Activated CD4-positive, alpha-beta T cell treated with anti-CD3 and anti-CD28 coated beads, Interleukin-2, amount 10 ng/mL, durations not matched to agents 7 days and 5 days (primary cell): ENCODE data around the gene DDX6. TPM values are rescaled to one million over a fixed set of nuclear protein-coding genes. Genes with fewer than 3 reads are reported as not detected.
"Not testable (repeated sequence)": the region's sequence is repeated elsewhere in the genome, so short reads cannot be mapped to it uniquely, and the experiment has no call there.

Source experiments
- CTCF ChIA-PET: fragments of 350-600 bp; sonication (Branson Sonifier 250); formaldehyde crosslinking; loops from one replicate; lab custom pipeline; 2021; ENCODE audit warnings: antibody characterized with exemption; lab: Charles Lee
- POLR2A ChIA-PET: fragments of 350-600 bp; sonication (Branson Sonifier 250); formaldehyde crosslinking; loops from one replicate; lab custom pipeline; 2021; ENCODE audit warnings: antibody characterized with exemption; lab: Charles Lee
- DNase-seq: peaks from one replicate; pipeline ENCODE4 v3.0.0-alpha.2; 2020
- H3K27ac Mint-ChIP-seq: one replicate; pipeline ENCODE4 v1.8.0; 2021; ENCODE audit warnings: mild to moderate bottlenecking, moderate library complexity, mixed read lengths
- H3K27me3 Mint-ChIP-seq: one replicate; pipeline ENCODE4 v1.8.0; 2021; ENCODE audit warnings: mixed read lengths
- H3K36me3 Mint-ChIP-seq: one replicate; pipeline ENCODE4 v1.8.0; 2021; ENCODE audit warnings: low read depth, mixed read lengths
- H3K4me1 Mint-ChIP-seq: one replicate; pipeline ENCODE4 v1.8.0; 2021; ENCODE audit warnings: mixed read lengths
- H3K4me3 Mint-ChIP-seq: one replicate; pipeline ENCODE4 v1.8.0; 2021; ENCODE audit warnings: mild to moderate bottlenecking, moderate library complexity, mixed read lengths
- H3K9me3 Mint-ChIP-seq: one replicate; pipeline ENCODE4 v1.8.0; 2021; ENCODE audit warnings: mixed read lengths
- total RNA-seq, 2 experiments: library from RNA; stranded (reverse); gene quantifications; one replicate each; pipeline ENCODE4 v1.2.3, GENCODE V29; 2021

DDX6 gene, protein sequence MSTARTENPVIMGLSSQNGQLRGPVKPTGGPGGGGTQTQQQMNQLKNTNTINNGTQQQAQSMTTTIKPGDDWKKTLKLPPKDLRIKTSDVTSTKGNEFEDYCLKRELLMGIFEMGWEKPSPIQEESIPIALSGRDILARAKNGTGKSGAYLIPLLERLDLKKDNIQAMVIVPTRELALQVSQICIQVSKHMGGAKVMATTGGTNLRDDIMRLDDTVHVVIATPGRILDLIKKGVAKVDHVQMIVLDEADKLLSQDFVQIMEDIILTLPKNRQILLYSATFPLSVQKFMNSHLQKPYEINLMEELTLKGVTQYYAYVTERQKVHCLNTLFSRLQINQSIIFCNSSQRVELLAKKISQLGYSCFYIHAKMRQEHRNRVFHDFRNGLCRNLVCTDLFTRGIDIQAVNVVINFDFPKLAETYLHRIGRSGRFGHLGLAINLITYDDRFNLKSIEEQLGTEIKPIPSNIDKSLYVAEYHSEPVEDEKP
- total RNA-seq, result 100 to 1,000 TPM; 163 to 180 TPM

DNA sequence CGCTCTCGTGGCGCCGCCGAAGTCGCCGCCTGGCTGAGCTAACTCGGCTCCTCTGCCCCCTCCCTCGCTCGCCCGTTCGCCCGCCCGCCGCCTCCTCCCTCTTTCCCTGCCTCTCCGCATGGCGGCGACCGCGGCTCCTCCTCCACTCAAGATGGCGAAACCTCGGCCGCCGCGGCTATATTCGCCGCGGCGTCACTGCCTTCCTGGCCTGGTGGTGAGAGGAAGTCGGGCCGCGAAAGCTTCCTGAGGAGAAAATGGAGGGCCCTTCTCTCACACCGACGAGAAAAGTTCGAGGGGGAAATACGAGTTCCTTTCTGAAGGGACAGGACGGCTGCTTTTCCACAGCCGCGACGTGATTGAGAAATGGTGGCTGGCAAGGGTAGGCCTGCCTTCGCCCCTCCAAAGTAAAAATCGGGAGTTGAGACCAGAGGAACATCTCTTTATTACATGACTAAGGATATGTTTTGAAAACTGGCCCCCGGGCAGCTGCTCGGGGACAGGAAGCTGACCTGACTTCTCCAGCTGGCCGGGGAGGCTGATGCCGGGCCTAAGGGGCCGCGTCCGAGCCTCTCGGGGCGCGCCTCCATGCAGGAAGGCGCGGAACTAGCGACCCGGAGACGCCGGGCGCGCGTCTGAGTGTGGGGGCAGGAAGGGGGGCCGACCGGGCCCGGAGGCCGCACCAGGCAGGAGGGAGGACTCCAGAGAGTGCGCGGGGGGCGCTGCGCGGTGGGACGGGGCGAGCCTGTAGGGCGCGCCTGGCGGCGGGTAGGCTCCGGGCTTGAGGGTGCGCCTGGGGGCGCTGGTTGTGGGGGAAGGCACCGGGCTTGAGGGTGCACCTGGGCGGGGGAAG, at the start of gene DDX6:
Gene DDX6 (minus strand): TSS at position 54 of the 850 bp plus-strand sequence. CDS start 4,913 bp downstream, outside the sequence.
- peak within 1 kb of the TSS; percentile 100 for H3K27ac Mint-ChIP-seq

DNA sequence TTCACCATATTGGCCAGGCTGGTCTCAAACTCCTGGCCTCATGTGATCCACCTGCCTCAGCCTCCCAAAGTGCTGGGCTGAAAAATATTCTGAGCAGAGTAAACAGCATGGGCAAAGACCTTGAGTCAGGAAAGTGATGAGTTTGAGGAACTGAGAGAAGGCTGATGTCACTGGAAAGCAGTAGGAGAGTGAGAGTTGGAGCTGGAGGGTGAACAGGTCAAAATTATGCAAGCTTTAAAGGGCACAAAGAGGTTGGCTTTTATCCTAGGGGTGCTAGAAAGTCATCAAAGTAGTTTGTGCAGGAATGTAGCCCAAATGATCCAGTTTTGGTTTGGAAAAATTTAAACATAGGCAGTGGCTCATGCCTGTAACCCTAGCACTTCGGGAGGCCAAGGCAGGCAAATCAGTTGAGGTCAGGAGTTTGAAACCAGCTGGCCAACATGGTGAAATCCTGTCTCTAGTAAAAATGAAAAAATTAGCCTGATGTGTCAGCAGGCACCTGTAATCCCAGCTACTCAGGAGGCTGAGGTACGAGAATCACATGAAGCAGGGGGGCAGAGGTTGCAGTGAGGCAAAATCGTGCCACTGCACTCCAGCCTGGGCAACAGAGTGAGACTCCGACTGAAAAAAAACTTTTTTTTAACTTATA, 48.1 kb upstream of the DDX6 start:
- ChIA-PET POLR2A (no interaction called here), CTCF (interaction anchor here (0.6 to 2.9 kb wide), 3 partner anchors 13 to 148 kb away, joined by 3 to 10 read pairs (median 3); partner anchors contain the start of gene DDX6)
- H3K4me3 Mint-ChIP-seq, result no peak overlapping the region
- H3K27me3 Mint-ChIP-seq, result no peaks in the 10 kb centered on the region
- no peak for DNase-seq
- H3K36me3 Mint-ChIP-seq, result peaks cover 2% of the 10 kb centered on the region
- H3K9me3 Mint-ChIP-seq, result no peaks in the 10 kb centered on the region
- peak overlapping the region; percentile 1 for H3K27ac Mint-ChIP-seq
- peaks cover 37% of the 10 kb centered on the region for H3K4me1 Mint-ChIP-seq

More for the DNA sequence above, at the start of gene DDX6:
- ChIA-PET POLR2A (interaction anchor here (0.7 to 3.7 kb wide), 6 partner anchors 64 to 374 kb away, joined by 3 to 15 read pairs (median 5); no protein-coding TSS in a partner anchor), CTCF (interaction anchor here (0.9 to 5.8 kb wide), 13 partner anchors 8 to 209 kb away, joined by 3 to 40 read pairs (median 4); partner anchors contain the start of genes BCL9L and CXCR5)
- Mint-ChIP-seq H3K4me3 (peak within 1 kb of the TSS; percentile 99), H3K36me3 (peaks cover 19% of the 10 kb centered on the region), H3K27me3 (no peaks in the 10 kb centered on the region), H3K4me1 (peaks cover 28% of the 10 kb centered on the region), H3K9me3 (no peaks in the 10 kb centered on the region)
- DNase-seq, result peak; percentile 94

DNA sequence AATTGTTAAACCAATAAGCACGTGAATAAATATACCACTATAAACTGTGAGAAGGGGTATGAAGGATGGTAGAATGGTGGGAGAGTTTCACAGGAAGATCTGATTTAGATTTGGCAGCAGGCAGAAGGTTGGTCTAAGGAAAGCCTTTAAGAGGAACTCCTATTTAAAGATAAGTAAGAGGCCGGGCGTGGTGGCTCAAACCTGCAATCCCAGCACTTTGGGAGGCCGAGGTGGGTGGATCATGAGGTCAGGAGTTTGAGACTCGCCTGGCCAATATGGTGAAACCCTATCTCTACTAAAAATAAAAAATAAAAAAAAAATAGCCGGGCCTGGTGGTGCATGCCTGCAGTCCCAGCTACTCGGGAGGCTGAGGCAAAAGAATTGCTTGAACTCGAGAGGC, 46.9 kb upstream of the DDX6 start:
- H3K36me3 Mint-ChIP-seq, result peaks cover 2% of the 10 kb centered on the region
- H3K4me3 Mint-ChIP-seq, result no peak overlapping the region

DNA sequence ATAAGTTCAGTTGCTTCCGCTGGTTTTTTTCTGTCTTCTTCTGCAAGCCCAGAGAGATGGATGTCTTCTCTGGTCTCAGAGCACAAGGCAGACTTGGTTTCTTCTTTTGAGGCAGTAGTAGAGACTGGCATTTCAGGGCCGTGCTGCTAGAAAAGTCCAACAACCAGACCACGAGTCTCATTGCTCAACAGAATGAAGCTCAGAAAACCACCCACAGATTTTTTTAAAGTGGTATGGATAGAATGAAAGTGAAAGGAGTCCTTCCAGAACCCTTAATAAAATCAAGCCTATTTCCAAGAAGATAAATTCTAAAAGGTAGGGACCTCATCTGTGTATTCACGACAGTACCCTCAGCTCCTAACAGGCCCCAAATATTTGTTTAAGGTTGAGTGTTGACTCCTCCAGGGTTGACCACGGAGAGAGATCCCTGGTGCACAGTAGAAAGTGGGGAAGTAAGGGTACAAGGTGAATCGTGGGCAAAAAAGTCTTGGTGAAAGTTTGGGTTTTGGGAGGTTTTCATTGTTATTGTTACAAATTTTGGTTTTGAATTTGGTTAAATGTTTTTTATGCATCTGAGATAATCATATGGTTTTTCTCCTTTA, 43.6 kb upstream of the DDX6 start:
- no peaks in the 10 kb centered on the region for H3K27me3 Mint-ChIP-seq
- H3K4me3 Mint-ChIP-seq, result no peak overlapping the region
- POLR2A ChIA-PET, result no interaction called here
- peak overlapping the region; percentile 66 for H3K27ac Mint-ChIP-seq
- peaks cover 2% of the 10 kb centered on the region for H3K36me3 Mint-ChIP-seq
- H3K4me1 Mint-ChIP-seq, result peaks cover 22% of the 10 kb centered on the region
- H3K9me3 Mint-ChIP-seq, result no peaks in the 10 kb centered on the region
- DNase-seq, result no peak
- CTCF ChIA-PET, result interaction anchor here (1.4 kb wide), 1 partner anchor 26 kb away, joined by 3 read pairs; no protein-coding TSS in a partner anchor

More for the DNA sequence above, 46.9 kb upstream of the DDX6 start:
- peaks cover 40% of the 10 kb centered on the region for H3K4me1 Mint-ChIP-seq
- H3K27me3 Mint-ChIP-seq, result no peaks in the 10 kb centered on the region
- no peaks in the 10 kb centered on the region for H3K9me3 Mint-ChIP-seq
- DNase-seq, result no peak
- CTCF ChIA-PET, result no interaction called here
- no peak overlapping the region for H3K27ac Mint-ChIP-seq
- POLR2A ChIA-PET, result no interaction called here

DNA sequence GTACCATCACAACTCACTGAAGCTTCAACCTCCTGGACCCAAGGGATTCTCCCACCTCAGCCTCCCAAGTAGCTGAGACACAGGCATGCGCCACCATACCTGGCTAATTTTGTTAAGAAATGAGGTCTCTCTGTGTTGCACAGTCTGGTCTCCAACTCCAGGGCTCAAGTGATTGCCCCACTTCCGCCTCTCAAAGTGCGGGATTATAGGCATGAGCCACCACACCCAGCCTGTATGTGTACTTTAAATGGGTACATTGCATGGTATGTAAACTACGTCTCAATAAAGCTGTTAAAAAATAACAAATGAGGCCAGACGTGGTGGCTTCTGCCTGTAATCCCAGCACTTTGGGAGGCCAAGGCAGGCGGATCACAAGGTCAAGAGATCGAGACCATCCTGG, 36.2 kb upstream of the DDX6 start:
- no peak overlapping the region for H3K27ac Mint-ChIP-seq
- POLR2A ChIA-PET, result no interaction called here

DNA sequence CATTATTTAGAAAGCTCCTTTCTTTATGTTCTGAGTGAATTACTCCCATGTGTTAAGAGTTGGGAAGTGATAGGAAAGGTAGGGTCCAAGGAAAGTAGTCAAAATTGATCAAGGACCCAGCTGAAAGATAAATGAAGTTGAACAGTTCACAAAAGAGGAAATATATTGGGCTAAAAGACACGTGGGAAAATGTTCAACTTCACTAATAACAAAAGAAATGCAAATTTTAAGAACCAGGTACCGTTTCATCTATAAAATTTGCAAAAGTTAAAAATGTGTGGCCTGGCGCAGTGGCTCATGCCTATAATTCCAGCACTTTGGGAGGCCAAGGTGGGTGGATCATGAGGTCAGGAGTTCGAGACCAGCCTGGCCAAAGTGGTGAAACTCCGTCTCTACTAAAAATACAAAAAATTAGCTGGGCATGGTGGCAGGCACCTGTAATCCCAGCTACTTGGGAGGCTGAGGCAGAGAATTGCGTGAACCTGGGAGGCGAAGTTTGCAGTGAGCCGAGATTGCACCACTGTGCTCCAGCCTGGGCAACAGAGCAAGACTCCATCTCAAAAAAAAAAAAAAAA, 32.1 kb upstream of the DDX6 start:
- POLR2A ChIA-PET, H3K27me3 Mint-ChIP-seq, H3K4me3 Mint-ChIP-seq, H3K9me3 Mint-ChIP-seq, H3K27ac Mint-ChIP-seq, H3K4me1 Mint-ChIP-seq, H3K36me3 Mint-ChIP-seq, DNase-seq: not testable (repeated sequence)
- CTCF ChIA-PET, result interaction anchor here (1.3 kb wide), 1 partner anchor 9 kb away, joined by 3 read pairs; no protein-coding TSS in a partner anchor

More for the DNA sequence above, 36.2 kb upstream of the DDX6 start:
- Mint-ChIP-seq H3K4me1 (peaks cover 4% of the 10 kb centered on the region), H3K4me3 (no peak overlapping the region), H3K27me3 (no peaks in the 10 kb centered on the region), H3K9me3 (no peaks in the 10 kb centered on the region), H3K36me3 (no peaks in the 10 kb centered on the region)
- CTCF ChIA-PET, result interaction anchor here (0.5 to 2.2 kb wide), 3 partner anchors 12 to 17 kb away, joined by 3 to 10 read pairs (median 3); no protein-coding TSS in a partner anchor
- DNase-seq, result no peak

DNA sequence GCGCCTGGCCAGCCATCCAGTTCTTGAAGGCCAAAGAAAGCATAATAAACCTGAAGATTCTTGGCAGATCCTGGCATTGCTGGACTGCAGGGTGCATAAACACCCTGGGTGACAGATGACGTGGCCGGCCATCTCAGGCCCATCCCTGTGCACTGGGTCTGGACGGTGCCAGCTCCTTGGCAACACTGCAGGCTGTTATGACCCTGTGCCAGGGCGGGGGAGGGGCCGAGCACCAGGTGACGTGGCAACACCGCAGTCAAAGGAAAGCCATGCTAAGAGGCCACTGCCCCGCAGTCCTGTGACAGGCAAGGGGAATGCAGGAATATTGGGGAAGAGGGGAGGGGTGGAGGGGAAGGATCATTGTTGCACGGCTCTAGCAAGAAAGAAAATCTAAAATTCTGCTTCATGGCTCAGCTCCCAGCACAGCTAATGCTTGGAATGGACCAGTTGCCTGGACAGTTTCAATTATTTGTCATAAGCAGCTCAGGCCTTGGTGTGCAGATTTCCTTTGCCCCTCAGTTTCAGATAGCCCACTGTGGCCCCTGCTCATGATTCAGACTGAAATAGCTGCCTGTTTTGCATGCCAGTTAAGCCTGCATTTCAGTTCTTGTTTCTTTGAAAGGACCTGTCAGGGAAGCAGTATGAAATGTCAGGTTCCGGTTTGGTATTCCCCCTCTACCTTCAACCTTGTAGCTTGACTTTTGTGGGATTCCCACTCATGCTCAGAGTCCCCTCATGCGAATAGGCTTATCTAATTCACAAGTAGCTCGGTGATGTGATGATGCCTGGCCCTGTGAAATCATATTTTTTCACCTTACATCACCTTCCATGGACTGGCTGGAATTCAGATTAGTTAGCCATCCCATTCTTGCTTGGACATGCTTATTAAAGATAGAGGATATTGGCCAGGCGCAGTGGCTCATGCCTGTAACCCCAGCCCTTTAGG, 29.7 kb upstream of the DDX6 start:
- H3K27me3 Mint-ChIP-seq, result no peaks in the 10 kb centered on the region
- POLR2A ChIA-PET, result no interaction called here
- no peaks in the 10 kb centered on the region for H3K36me3 Mint-ChIP-seq
- no peak for DNase-seq
- CTCF ChIA-PET, result interaction anchor here (0.5 kb wide), 1 partner anchor 442 kb away, joined by 4 read pairs; no protein-coding TSS in a partner anchor
- no peak overlapping the region for H3K27ac Mint-ChIP-seq
- H3K9me3 Mint-ChIP-seq, result no peaks in the 10 kb centered on the region
- no peak overlapping the region for H3K4me3 Mint-ChIP-seq
- H3K4me1 Mint-ChIP-seq, result no peaks in the 10 kb centered on the region

DNA sequence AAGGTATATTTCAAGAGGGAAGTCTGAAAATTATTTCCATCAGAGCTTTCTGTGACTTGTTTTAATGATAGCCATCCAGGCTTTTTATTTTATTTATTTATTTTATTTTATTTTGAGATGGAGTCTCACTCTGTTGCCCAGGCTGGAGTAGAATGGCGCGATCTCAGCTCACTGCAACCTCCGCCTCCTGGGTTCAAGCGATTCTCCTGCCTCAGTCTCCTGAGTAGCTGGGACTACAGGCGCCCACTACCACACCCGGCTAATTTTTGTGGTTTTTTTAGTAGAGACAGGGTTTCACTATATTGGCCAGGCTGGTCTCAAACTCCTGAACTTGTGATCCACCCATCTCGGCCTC, 29.0 kb upstream of the DDX6 start:
- H3K9me3 Mint-ChIP-seq, H3K27me3 Mint-ChIP-seq, POLR2A ChIA-PET, H3K27ac Mint-ChIP-seq, DNase-seq, H3K4me1 Mint-ChIP-seq, H3K36me3 Mint-ChIP-seq, H3K4me3 Mint-ChIP-seq: not testable (repeated sequence)
- CTCF ChIA-PET, result interaction anchor here (0.6 kb wide), 1 partner anchor 34 kb away, joined by 5 read pairs; no protein-coding TSS in a partner anchor

DNA sequence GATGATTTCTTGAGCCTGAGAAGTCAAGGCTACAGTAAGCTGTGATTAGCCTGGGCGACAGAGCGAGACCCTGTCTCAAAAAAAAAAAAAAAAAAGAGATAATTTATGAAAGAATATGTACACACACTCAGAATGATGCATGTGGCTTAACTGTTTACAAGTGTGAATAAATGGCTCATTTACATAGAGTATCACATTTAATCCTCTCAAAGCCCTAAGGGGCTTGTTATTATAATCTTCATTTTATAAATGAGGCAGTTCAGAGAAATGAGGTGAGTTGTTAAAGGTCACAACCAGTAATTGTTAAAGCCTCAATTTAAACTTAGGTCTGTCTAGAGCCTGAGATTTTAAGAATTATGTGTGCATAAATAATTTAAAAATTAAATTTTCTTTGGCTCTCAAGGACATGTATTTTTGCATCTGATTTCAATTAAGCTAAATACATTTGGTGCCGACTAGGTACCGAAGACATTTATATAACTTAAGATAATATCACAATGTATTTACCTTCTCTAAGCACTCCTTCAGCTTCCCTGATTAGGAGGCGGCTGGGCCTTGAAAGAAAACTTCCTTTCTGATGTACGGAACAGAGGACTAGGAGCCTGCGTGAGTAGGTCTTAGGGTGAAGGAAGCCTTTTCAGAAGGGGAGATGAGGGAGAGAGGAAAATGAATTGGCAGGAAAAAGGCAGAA, 28.5 kb upstream of the DDX6 start:
- H3K4me3 Mint-ChIP-seq, result no peak overlapping the region
- H3K9me3 Mint-ChIP-seq, result no peaks in the 10 kb centered on the region
- no peaks in the 10 kb centered on the region for H3K36me3 Mint-ChIP-seq
- ChIA-PET POLR2A (no interaction called here), CTCF (interaction anchor here (0.6 kb wide), 3 partner anchors 35 to 560 kb away, joined by 3 to 5 read pairs (median 3); no protein-coding TSS in a partner anchor)
- no peak for DNase-seq
- H3K27me3 Mint-ChIP-seq, result no peaks in the 10 kb centered on the region
- H3K4me1 Mint-ChIP-seq, result no peaks in the 10 kb centered on the region
- no peak overlapping the region for H3K27ac Mint-ChIP-seq

DNA sequence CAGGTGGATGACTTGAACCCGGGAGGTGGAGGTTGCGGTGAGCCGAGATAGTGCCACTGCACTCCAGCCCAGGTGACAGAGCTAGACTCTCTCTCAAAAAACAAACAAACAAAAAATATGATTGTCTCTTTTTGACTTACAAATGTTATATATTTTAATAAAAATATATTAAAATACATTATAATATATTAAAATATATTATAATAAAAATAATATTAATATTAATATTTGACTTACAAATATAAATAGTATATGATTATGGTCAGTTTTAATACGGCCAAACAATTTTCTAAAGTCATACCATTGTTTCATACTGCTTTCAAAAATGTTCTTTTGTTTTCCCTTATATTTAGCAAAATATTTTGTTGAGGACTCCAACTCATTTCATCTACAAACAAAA, 27.2 kb upstream of the DDX6 start:
- H3K4me3 Mint-ChIP-seq, result no peak overlapping the region
- no peaks in the 10 kb centered on the region for H3K4me1 Mint-ChIP-seq
- H3K27me3 Mint-ChIP-seq, result no peaks in the 10 kb centered on the region
- no peak overlapping the region for H3K27ac Mint-ChIP-seq
- CTCF ChIA-PET, result interaction anchor here (1.4 to 1.9 kb wide), 2 partner anchors 12 to 17 kb away, joined by 4 read pairs; no protein-coding TSS in a partner anchor
- H3K9me3 Mint-ChIP-seq, result no peaks in the 10 kb centered on the region
- no peak for DNase-seq
- POLR2A ChIA-PET, result no interaction called here
- H3K36me3 Mint-ChIP-seq, result no peaks in the 10 kb centered on the region
